GM19468 (cell line): ENCODE data around the gene MAST3.

Experiments
- ATAC-seq: cut with Tn5 transposase; IDR thresholded peaks from one replicate; pipeline ENCODE4 v1.9.1; 2021; ENCODE audit warnings: mild to moderate bottlenecking, moderate library complexity, moderate number of reproducible peaks; ENCODE audit not compliant: unreplicated experiment; ENCODE audit errors: extremely low read depth

Gene MAST3

DNA sequence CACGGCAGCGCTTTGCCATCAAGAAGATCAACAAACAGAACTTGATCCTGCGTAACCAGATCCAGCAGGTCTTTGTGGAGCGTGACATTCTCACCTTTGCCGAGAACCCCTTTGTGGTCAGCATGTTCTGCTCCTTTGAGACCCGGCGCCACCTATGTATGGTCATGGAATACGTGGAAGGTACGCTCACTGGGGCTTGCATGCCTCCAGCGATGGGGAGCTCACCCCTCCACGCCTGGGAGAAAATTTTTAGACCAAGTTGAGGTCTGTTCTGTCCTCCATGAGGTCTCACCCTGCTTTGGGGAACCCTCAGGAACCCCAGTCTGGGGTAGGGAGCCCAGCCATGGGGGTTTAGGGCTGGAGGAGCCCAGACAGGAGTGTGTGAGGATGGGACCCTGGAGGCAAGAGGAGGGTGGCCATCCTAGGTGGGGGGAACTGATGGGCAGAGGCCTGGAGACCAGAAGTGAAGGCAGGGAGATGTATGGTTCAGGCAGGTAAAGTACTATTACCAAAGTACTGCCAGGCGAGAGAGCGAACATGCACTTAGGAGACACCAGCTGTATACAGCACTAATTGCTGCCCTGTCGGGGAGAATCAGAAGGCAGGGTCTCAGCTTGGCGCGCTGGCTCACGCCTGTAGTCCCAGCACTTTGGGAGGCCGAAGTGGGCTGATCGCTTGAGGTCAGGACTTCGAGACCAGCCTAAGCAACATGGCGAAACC is 33.1 kb downstream of the MAST3 start:
- ATAC-seq, result no peak

DNA sequence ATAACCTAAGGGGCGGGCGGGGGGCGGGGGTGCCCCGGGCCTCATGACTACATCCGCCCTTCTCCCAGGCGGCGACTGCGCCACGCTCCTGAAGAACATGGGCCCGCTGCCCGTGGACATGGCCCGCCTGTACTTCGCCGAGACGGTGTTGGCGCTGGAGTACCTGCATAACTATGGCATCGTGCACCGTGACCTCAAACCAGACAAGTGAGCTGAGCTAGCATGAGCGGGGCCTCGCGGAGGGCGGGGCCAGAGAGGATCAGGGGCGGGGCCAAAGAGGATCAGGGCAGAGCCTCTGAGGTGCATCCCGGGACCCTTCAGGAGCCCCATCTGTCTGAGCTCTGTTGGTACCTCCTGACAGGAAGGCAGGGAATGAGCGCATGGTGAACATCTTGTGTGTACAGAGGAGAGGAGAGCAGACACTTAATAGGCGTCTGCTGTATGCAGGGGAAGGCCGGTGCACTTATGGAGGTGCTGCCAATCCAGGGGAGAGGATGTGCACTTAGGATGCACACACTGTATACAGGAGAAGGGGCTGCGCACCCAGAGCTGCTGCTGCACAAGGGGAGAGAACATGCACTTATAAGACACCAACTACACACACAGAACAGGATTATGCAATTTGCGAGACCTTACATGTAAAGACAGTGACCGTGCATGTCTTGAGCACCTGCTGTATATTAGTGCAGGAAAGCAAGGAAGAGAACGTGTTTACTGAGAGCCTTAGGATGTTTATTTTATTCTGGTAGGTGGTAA is 34.4 kb downstream of the MAST3 start:
- no peak for ATAC-seq

DNA sequence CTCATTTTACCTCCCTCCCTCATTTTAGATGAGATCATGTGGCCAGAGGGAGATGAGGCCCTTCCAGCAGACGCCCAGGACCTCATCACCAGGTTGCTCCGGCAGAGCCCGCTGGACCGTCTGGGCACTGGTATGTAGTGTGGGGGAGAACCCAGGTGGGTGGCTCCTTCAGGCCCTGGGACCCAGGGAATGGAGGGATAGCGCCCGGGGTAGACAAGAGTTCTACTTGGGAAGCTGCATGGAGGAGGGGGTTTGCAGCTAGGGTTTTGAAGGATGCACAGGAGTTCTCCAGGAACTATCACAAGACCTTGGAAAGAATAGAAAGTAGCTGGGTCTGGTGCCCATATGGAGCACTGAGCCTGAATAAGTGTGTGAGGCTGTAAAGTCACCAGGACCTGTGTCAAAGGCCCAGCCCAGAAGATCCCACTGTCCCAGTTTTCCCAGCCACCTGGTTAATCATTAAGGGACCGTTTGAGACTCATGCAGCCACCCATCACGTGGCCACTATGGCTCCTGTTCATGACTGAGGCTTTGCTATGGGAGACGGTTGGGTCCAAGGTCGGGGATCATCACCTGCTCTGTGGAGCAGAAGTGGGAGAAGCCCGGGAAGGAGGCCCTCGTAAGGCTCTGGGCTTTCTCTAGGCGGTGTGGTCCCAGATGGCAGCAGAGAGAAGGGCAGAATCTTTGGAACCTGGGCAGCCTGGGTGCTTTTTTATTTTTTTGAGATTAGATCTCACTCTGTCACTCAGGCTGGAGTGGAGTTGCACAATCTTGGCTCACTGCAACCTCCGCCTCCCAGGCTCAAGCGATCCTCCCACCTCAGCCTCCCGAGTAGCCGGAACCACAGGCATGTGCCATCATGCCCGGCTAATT is 38.4 kb downstream of the MAST3 start:
- ATAC-seq, result no peak

DNA sequence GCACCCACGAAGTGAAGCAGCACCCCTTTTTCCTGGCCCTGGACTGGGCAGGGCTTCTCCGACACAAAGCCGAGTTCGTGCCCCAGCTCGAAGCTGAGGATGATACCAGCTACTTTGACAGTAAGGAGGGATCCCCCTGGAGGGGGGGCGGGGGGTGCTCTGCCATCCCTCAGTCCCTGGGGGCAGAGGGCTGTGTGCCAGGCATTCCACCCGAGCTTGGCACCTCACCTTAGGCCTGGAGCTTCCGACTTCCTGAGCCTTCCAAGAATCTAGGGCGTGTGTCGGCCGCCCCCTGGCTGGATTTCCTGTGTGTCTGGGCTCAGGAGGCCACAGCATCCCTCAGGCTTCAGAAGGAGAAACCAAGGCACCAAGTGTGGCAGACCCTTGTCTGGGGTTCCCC is 39.7 kb downstream of the MAST3 start:
- ATAC-seq, result no peak

DNA sequence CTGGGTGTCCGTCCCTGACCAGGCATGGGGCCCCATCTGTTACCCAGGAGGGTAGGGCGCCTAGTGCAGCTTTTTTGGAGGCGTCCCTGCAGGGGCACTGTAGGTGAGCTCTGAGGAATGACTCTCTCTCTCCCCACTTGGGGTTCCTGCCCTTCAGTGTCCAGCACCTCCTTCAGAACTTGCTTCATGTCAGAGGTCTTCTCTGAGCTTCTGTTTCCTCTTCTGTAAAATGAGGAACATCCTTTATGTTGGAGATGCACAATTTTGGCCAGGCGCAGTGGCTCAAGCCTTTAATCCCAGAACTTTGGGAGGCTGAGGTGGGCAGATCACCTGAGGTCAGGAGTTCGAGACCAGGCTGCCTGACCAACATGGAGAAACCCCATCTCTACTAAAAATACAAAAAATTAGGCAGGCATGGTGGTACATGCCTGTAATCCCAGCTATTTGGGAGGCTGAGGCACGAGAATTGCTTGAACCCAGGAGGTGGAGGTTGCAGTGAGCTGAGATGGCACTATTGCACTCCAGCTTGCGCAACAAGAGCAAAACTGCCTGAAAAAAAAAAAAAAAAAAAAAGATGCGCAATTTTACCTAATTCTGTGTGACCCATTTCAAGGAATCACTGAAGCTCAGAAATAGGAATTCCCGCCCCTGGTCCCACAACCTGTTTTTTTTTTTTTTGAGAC is 40.2 kb downstream of the MAST3 start:
- ATAC-seq, result no peak

DNA sequence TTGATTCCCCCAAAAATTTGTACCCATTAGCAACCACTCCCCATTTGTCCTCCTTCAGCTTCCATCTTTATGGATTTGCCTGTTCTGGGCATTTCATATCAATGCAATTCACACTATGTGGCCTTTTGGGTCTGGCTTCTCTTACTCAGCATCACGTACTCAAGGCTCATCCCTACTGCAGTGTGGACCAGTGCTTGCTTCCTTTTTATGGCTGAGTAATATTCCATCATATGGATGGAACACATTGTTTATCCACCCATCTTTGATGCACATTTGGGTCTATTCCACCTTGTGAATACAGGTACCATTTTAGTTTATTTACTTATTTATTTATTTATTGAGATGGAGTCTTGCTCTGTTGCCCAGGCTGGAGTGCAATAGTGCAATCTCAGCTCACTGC is 42.9 kb downstream of the MAST3 start:
- ATAC-seq, result no peak

DNA sequence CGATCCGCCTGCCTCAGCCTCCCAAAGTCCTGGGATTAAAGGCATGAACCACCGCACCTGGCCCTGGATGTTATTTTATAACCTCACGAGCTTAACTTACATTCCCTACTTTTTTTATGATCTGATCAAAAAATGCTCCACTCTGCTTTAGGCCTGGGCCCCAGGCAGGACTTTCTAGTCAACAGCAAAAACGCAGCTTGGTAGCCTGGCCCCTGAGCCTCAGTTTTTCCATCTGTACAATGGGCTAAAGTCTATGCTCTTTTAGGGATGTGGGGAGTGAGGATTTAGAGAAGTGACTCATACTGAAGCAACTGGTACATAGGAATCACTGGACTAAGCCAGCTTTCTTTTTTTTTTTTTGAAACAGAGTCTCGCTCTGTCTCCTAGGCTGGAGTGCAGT is 43.5 kb downstream of the MAST3 start:
- ATAC-seq, result no peak

DNA sequence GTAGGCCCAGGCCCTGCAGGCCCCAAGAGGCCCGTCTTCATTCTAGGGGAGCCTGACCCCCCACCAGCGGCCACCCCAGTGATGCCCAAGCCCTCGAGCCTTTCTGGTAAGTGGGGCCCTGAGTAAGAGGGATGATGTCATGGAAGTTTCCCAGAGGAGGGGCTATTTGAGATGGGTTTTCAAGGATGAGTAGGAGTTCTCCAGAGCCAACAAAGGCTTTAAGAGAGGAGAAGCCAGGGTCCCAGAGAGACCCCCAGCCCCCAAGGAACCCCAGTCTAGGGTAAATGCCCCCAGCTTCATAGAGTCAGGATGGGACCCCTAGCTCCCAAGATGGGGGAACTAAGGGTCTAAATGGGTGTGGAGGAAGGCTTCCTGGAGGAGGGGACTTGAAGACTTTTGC is 46.3 kb downstream of the MAST3 start:
- ATAC-seq, result no peak

DNA sequence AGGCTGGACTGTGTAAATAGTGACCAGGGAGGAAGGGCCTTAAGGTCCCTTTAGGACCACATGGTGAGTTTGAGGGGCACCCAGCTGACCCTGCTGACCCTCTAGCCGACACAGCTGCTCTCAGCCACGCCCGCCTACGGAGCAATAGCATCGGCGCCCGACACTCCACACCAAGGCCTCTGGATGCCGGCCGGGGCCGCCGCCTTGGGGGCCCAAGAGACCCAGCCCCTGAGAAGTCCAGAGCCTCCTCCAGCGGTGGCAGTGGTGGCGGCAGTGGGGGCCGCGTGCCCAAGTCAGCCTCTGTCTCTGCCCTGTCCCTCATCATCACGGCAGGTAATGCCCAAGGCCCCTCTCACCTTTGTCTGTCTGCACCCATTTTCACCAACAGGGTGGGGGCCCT is 46.8 kb downstream of the MAST3 start:
- no peak for ATAC-seq

DNA sequence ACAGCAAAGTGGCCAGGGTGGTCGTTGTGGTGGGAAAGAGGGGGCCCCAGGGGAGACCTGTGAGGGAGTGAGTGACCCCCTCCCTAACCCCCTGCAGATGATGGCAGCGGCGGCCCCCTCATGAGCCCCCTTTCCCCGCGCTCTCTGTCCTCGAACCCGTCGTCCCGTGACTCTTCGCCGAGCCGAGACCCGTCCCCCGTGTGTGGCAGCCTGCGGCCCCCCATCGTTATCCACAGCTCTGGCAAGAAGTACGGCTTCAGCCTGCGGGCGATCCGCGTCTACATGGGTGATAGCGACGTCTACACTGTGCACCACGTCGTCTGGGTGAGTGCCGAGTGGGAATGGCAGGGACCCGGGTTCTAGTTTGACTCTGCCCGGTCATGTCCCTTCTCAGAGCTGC is 47.3 kb downstream of the MAST3 start:
- no peak for ATAC-seq

DNA sequence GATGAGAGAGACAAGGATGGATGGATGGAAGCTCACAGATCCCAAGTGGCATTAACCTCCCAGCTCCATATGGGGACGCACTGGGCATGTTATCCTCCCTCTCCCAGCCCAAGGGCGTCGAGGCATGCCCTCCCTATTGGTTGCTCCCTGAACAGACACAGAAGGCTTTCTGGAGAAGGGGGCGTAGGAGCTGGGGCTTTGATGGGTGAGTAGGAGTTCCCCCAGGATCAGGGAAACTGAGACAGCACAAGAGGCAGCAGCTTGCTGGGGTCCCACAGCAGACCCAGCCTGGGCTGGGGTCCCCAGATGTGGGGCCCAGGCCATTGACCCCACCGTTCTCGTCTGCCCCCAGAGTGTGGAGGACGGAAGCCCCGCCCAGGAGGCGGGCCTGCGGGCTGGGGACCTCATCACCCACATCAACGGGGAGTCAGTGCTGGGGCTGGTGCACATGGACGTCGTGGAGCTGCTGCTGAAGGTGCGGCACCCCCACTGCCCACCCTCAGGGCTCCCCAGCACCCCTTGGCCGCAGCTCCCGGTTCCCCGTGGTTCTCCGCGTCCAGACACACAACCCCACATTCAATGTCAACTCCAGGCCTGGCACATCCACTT is 47.9 kb downstream of the MAST3 start:
- ATAC-seq, result no peak

DNA sequence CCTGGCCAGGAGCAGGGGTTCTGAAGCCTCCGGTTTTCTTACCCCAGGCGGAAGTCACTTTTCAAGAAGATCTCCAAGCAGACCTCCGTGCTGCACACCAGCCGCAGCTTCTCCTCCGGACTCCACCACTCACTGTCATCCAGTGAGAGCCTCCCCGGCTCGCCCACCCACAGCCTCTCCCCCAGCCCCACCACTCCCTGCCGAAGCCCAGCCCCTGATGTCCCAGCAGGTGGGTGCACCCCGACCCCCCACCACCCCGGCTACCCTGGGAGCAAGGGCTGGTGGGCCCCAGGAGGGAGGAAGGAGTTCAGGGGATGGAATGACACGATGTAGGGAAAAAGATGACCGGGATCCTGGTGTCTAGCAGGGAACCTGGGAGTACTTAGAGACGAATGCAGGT is 49.8 kb downstream of the MAST3 start:
- no peak for ATAC-seq

DNA sequence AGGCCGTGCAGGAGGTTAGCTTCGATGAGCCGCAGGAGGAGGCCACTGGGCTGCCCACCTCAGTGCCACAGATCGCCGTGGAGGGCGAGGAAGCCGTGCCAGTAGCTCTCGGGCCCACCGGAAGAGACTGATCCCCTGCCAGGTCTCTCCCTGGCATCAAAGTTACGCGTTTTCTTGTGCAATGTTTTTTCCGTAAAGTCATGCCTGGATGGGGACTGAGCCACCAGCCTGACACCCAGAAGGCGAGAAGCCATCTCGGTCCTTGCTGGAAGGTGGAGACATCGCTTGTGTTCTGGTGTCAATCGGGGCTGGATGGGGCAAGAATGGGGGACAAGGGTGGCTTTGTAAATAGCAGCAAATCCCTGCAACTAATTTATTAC is 52.0 kb downstream of the MAST3 start:
- no peak for ATAC-seq

DNA sequence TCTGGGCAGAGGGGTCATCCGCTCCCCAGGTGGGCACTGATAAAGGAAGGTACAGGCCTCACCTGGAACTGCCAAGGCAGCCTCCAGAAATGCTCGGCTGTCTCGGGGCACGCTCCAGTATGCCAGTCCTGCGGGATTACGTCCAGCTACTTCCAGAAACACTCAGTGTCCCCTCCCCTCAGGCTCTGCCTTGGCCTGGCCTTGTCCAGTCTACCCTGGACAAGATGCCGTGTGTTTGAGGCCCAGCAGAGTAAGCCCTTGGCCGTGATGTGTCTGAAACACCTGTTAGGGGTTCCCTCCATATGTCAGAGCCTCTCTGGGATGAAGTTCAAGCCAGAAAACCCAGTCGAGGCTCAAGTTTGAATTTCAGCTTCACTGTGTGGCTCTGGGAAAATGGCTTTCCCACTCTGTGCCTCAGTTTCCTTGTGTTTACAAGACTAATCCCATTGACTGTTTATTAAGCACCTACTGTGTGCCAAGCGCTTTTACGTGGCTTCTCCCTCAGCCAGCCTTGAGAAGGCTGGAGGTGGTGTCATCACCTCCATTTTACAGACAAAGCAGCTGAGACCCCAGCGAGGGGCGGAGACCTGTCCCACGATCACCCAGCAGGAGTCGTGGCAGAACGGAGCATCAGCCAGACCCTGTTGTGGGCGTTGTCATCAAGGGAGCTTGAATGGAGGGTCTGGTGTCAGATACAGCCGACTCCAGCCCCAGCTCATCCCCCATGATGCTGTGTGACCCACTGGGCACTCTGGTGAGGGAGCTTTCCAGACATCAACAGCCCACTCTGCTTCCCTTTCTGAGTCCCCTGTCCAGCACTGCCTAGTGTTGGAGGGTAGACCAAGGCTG is 53.4 kb downstream of the MAST3 start:
- no peak for ATAC-seq

DNA sequence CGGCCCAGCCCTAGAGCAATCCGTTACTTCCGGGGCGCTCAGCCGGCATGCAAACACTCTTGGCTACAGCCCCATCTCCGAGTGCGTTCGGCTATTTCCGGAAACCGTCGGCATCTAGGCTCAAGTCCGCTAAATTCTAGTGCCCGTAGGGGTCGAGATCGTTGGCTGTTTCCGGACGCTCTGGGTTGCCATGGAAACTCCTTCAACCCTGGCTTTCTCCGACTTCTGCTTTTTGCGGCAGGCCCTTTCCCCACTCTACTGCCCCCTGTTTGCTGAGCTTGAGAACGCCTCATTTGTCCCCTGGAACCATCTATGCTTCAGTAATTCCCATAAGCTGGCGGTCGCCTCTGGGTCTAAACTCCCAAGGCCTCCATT is 54.9 kb downstream of the MAST3 start:
- ATAC-seq, result peak; percentile 41

DNA sequence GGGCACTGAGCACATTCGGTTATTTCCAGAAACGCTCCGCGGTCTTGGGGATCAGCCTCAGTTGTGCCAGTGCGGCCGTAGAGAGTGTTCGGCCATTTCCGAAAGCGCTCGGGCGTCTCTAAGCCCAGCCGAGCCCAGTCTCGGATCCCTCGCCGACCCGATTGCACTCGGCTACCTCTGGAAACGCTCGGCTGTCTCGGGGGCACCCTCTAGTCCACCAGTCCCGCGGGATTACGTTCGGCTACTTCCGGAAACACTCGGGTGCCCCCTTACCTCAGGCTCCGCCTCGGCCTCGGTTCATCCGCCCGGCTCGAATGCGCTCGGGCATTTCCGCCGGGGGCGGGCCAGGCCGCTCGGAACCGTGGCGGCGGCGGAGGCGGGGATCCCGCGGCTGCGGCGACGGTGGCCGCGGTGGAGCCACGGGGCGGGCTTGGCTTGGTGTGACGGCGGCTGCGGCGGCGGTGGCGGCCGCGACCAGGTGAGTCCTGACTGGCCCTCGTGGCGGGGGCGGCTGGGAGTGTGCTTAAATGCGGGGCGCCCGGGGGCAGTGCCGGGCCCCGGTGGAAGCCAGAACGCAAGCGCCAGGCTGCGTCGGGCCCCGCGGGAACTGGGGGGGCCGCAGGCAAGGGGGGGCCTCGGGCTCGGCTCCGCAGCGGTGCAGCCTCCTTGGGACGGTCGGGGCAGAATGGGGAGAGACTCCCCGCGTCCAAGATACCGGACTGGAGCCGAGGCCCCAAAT is 55.4 kb downstream of the MAST3 start, which contains the start of gene PIK3R2:
Gene PIK3R2, plus strand, starts transcription at position 347 of the 739 bp plus-strand sequence. CDS start 2,717 bp downstream, outside the sequence.
- ATAC-seq, result peak; percentile 72

DNA sequence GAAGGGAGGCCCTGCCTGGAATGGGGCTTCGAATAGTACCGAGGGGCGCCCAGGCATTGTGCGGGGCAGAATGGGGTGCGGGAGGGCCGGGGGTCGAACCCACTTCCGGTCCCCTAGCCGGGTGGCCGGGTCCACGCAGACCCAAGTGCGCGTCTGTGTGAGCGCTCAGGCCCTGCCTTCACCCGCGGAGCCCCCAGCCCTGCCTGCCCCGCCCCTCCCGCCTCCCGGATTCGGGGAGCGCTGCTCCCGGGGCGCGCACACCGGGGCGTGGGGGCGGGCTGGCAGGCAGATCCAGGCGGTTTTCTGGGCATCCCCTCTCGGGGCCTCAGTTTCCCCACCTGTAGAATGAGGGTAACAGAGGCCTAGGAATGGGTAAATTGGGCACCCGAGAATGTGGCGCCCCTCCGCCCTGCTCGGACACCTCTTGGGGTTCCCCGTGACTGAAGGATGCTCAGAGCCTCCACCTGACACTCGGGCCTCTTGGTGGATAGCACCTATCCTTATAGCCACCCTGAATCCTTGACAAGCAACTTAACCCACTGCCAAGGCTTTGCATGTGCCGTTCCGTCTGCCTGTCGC is 56.1 kb downstream of the MAST3 start:
- ATAC-seq, result no peak
